GM21381 (cell line): Measurements from ENCODE around the gene RFWD3.
"Not testable (repeated sequence)": the region's sequence is repeated elsewhere in the genome, so short reads cannot be mapped to it uniquely, and the experiment has no call there.

Experiments
- ATAC-seq: cut with Tn5 transposase; IDR thresholded peaks from one replicate; pipeline ENCODE4 v1.9.1; 2021; ENCODE audit warnings: mild to moderate bottlenecking, moderate library complexity; ENCODE audit not compliant: unreplicated experiment

Gene RFWD3

DNA sequence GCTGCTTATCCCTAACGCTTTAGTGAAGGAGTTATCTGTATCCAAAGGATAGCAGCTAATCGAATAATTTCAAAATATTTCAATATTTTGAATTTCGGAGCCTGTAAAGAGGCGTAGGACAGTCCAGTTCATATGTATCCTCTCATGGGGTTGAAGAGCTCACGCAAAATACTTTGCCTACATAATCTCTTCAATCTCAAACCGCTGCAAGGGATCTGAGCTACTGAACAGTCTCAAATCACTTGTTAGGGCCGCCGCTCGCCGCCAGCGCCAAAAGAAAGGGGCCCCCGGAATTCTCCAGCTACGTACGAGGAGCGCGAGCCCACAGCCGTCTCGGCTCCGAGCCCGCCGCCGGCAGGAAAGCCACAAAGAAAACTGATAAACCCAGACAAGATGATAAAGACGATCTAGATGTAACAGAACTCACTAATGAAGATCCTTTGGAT, 601 bp upstream of the RFWD3 start:
- ATAC-seq = no peak

DNA sequence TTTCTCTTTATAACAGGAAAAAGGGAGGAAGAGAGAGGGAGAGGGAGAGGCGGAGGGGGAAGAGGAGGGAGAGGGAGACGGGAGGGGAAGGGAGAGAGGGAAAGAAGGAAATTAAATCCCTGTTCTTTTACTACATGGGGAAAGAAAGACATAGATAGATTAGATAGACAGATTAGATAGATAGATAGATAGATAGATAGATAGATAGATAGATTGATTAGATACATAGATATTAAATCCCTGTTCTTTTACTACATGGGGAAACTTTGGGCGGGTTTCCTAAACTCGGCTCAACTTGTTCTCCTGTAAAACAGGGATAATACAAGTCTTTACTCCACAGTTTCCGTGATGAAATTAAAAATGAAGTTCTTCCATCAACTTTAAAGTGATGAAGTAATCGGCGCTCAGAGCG, 661 bp downstream of the RFWD3 start:
- no peak for ATAC-seq

DNA sequence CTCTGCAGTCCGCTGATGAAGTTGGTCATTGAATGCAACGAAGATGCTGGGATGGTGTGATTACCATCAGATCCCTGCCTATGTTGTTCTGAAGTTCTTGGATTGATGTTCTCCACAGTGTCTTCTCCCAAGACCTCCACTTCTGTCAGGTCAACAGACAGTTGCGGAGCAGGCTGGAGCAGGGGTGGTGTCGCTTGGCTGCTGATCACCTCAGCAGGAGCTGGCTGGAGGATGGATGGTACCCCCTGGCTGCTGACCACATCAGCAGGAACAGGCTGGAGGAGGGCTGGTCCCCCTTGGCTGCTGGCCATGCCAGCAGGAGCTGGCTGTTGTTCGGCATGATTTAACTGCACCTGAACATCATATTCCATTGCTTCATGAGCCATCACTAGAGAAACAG, 5.6 kb downstream of the RFWD3 start:
- no peak for ATAC-seq

DNA sequence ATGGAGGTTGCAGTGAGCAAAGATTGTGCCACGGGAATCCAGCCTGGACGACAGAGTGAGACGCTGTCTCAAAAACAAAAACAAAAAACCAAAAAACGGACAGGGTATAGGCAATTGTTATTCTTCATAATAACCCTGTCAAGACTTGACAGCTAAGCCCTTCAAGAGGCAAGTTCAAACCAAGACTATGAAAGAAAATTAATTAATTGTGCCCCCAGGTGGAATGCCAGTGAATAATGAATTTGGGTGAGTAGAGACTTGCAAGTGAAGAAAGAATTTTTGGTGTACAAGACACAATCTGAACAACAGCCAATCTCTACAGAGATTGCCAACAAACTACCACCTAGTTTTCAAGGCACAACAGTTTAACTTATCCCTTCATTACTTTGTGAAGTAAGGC, 6.3 kb downstream of the RFWD3 start:
- no peak for ATAC-seq

DNA sequence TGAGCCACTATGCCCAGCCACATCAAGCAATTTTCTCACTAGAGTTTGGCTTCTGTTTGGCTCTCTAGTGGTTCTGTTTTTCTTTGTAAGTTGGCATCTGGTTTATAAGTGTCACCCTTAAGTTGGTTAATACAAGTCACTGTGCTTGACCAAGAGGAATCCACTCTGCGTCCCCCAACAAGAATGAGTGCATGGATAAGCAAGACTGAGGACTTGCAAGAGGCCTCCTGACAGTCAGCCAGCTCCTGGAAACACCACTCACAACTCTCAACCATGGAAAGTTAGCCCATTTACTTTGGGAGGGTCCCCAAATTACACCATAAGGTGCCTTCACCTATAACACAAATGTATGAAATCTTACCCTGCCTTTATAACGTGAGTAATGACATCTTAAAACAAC, 7.6 kb downstream of the RFWD3 start:
- no peak for ATAC-seq

DNA sequence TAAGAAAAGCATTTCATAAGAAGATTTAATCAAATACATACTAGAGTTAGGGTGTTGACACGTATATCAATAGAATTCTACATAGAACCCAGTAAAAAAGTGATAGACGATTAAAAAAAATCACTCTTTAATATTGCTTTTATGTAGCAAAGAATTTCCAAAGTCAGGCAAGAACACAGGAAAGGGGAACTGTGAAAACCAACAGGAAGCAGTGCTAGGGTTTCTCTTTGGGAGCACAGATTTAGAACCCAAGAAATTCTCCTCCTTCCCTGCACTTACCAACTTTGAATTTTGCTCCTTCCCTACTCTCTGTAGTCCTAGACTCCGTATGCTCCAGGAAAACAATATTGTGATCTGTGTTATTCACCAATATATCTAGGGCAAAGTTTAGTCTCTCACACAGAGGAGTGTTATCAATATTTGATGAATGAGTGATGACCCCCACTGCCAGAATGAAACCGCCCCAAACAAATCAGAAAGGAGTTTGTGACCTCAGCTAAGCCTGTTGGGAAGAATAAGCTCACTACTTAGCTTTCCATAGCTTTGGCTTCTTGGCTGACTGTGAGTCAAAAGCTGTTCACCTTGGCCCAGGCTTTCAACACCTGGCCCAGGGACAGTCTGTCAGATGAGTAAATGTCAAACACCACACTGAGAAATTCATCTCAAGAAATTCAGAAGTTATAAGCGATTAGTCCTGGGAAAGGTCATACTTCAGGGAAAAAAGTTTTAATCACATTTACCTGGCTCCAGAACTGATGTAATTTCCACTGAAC, 8.6 kb downstream of the RFWD3 start:
- no peak for ATAC-seq

DNA sequence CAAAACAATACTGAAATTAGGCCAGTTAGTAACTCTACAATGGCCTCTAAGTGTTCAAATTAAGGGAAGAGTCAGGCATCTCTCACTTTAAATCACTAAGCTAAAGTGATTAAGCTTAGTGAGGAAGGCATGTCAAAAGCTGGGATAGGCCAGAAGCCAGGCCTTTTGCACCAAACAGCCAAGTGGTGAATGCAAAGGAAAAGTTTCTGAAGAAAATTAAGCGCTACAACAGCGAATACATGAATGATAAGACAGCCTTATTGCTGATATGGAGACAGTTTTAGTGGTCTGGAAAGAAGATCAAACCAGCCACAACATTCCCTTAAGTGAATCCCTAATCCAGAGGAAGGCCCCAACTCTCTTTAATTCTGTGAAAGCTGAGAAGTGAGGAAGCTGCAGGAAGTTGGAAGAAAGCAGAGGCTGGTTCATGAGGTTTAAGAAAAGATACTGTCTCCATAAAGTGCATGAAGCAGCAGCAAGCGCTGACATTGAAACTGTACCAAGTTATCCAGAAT, 12.1 kb downstream of the RFWD3 start:
- ATAC-seq = no peak

DNA sequence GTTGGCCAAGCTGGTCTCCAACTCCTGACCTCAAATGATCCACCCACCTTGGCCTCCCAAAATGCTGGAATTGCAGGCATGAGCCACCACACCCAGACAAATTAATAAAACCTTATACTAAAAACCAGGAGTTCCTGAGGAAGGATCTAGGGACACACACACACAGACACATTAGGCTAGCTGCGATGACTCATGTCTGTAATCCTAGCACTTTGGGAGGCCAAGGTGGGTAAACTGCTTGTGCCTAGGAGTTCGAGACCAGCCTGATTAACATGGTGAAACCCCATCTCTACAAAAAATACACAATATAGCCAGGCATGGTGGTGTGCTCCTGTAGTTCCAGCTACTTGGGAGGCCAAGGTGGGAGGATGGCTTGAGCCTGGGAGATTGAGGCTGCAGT, 13.8 kb downstream of the RFWD3 start:
- ATAC-seq = not testable (repeated sequence)

DNA sequence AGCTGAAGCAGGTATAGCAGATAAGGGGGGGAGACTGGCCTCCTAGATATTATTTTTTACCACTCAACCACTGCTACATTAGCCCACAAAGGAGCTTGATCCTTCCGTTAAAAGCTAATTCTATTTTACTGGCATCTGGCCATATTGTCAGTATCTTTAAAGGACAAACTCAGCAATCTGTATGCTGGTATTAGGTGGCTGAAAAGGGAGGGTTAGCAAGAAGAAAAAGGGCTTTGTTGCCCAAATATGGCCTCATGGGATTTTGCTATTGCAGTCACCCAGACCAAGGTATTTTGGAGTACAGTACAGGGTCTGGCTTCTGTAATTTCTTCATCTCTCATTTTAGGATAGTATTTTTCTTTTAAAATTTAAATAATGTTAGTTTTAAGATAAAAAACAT, 14.4 kb downstream of the RFWD3 start:
- no peak for ATAC-seq

DNA sequence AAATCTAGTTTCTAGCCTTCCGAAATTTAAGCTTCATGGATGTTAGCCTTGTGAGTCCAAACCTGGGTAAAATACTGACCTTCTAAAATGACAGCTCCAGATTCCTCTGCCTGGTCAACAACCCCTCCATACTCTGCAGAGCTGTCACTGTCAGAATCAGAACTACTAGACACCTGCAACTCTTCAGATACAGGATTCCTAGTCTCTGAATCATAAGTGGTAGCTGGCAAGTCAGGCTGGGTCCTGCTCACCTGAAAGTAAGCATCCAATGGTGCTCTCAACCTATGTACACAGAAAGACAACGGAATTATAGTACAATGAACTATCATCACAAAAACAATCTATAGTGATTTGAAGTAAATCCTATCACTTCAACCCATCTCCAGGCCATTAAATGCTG, 14.8 kb downstream of the RFWD3 start:
- no peak for ATAC-seq

DNA sequence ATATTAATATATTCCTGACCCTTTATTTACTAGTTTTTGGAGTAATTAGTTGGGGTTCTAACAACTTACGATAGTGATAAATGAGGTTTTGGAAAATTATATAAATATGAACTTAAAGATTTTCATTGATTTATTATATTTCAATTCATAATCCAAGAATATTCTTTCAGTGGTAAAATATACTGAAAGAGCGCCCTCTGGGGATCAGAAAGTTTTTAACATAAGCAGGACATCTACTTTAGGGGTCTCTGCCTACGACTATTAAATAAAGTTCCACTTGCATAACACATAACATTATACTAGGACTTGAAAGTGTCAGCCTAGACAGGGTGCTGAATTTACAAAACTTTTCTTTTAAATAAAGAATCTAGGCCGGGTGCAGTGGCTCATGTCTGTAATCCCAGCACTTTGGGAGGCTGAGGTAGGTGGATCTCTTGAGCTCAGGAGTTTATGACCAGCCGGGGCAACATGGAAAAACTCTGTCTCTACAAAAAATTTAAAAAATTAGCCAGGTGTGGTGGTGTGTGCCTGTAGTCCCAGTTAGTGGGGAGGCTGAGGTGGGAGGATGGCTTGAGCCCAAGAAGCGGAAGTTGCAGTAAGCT, 15.6 kb downstream of the RFWD3 start:
- no peak for ATAC-seq

DNA sequence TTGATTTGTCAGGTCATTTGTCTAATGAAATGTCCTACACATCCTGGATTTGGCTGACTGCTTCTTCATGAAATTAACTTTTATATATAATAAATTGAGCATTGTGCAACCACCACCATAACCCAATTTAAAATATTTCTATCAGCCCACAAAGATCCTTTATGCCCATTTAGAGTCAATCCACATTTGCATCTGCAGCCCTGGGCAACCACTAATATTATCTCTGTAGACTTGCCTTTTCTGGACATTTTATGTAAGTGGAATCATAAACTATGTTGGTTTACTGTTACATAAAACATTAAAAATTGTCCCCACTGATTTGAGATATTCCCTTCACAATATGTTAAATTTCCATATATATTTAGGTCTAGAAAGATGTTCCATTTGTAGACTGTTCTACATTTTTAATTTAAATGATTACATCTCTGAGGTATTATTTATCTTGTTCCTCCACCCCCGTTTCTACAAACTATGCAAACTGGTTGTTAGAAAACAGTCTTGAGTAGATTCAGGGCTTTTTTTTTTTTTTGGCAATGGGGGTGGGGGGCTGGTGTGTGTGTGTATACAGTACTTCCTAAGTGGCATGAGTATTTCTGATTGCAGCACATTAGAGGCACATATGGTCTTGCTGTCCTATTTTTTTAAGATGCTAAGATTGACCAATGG, 16.7 kb downstream of the RFWD3 start:
- no peak for ATAC-seq

DNA sequence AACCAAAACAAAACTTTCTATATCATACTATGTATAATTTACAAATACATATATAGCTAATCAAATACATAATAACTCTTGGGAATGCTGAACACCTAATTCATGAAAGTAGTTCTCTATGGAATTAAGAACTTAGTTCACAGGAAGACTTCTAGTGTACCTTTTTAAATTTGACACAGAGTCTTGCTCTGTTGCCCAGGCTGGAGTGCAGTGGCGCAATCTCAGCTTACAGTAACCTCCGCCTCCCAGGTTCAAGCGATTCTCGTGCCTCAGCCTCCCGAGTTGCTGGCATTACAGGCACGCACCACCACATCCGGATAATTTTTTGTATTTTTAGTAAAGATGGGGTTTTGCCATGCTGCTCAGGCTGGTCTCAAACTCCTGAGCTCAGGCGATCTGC, 24.7 kb downstream of the RFWD3 start:
- ATAC-seq = no peak

DNA sequence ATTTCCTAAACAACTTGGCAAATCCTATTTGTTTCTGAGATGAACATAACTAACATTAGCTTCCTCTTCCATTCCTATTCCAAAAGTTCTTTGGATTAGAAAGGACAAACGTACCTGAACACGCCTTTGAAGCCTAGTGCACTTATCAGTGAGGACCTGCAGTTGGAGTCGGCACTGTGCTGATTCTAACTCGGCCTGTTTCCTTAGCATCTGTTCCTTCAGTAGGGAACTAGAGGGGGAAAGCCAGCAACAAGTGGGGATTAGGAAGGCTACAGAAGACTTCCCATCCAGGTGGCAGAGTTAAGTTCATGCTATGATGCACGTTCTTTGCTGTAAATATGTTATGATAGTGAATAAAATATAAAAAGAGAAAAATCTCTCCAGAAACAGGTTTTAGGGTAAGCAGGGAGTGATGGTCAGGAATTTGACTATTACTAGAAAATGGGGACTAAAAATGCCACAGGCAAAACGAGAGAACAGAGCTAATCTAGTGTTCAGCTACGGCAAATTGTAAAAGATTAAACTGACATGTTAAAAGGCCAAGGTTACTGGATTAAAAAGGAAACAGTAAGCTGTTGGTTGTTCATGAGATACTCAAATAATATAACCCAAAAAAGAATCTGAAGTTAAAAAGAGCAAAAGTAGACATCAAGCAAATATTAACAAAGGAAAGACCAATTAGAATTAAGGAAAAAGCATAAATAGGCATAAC, 28.8 kb downstream of the RFWD3 start:
- ATAC-seq = no peak

DNA sequence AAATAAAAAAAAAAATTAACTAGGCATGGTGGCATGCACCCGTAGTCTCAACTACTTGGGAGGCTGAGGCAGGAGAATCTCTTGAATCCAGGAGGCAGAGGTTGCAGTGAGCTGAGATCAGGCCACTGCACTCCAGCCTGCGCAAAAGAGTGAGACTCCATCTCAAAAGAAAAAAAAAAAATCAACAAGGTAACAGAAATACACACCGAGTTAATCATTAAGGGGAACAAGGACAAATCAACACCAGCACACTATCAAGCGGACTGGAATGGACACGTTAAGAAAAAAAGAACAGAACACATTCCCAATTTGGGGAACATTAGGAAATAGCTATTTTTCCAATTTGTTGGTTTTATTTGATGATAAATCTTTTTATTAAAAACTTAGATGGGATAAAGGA, 31.4 kb downstream of the RFWD3 start:
- no peak for ATAC-seq

DNA sequence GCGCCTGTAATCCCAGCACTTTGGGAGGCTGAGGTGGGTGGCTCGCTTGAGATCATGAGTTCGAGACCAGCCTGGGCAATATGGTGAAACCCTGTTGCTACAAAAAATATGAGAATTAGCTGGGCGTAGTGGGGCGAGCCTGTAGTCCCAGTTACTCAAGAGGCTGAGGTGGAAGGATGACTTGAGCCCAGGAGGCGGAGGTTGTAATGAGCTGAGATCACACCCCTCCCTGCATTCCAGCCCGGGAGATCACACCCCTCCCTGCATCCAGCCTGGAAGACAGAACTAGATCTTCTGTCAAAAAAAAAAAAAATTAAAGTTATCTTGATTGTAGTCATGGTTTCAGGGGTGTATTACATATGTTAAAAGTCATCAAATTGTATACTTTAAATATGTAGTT, 33.0 kb downstream of the RFWD3 start:
- no peak for ATAC-seq

DNA sequence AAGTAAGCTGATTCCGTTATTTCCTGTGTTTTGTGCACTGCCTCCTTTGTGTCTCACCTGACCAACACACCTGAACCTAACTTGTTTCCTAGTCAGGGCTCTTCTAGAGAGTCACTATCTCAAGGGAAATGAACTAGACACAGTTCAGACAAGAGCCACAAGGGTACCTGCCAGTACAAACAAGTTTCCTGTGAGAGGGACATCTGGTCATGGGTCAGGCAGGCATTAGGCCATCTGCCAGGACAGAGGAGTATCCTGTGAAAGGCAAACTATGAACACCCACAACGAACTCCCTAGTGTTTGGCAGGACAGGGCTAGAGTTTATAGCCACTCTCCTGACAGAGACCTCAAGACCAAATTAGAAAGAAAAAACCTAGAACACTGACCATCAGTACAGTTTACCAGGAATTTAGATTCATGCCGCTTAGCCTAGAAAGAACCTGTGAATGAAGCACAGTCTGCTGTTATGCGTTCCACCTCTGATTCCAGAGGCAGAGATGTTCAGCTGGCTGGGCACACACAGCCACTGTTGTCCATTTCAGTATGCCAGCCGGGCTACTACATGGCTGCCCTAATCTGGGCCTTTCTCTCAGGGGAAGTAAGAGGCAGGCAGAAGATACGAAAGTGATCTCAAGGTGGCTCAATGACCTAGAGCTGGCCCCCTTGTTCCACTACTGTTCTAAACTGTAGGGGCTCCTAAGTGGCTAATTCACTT, 39.0 kb downstream of the RFWD3 start:
- no peak for ATAC-seq

DNA sequence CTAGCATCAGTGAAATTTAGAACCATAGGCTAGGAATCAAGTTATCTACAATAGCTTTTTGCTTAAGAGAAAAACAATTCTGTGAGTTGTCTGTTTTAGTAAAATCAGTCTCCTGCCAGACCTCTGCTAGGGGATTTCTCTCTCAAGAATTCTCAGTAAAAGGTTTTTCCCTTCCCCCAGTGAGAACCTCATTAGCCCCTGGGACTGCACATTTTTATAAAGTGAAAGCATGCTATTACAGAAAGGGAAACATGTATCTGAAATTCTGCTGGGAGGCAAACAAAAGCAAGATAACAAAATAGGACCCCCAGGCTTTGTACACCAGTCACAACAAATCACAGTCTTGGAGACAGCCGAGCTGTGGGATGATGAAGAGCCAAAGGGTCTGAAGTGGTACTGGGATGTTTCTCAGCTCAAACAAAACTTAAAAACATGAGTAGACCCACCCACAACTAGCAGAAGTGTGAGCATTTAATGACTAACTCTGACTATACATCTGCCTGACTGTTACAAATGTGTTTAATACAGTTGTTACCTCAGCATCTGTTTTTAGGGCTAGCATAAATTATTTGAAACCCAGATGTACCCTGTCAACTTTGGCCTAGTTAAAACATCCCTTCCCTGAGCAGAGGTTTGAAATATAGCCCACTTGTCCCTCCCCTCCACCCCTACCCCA, 39.8 kb downstream of the RFWD3 start:
- peak; percentile 46 for ATAC-seq

DNA sequence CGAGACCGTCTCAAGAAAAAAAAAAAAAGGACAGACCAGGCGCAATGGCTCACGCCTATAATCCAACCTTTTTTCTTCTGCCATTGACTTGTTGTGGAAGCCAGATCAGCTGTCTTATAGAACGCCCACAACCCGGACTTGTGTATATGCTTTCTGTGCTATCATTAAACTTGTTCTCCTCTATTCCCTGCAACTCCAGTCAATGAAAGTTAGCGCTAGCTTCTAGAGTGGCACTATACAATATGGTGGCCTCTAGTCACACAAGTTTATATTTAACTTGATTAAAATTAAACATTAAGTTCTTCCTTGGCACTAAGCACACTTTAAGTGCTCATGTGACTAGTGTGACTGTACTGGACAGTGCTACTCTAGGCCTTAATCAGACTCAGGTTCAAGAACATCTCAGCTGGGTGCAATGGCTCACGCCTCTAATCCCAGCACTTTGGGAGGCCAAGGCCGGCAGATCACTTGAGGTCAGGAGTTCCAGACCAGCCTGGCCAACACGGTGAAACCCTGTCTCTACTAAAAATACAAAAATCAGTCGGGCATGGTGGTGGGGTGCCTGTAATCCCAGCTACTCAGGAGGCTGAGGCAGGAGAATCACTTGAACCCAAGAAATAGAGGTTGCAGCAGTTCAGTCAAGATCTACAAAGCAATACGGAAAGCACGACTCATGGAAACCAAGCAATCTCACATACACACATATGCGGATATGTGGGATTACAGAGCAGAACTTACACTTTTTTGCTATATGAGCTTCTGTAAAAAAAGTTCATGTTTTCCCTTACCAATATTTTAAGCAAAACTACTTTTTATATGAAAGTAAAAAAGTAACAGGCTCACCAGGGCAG, 41.0 kb downstream of the RFWD3 start:
- no peak for ATAC-seq
